Neural crest cell (in vitro differentiated cells): ENCODE results near the gene SCARB1. TPM values are rescaled to one million over a fixed set of nuclear protein-coding genes. Genes with fewer than 3 reads are reported as not detected.

Experiments used
- DNase-seq: peaks from one replicate; pipeline ENCODE4 v3.0.0; 2021; ENCODE audit warnings: low read depth, mixed read lengths, low spot score
- H3K27ac Mint-ChIP-seq: one replicate; pipeline ENCODE4 v1.8.0; 2021; ENCODE audit warnings: mild to moderate bottlenecking, mixed read lengths; ENCODE audit not compliant: unreplicated experiment
- H3K27me3 Mint-ChIP-seq: 2 replicates; pipeline ENCODE4 v1.8.0; 2021; ENCODE audit warnings: low read depth, mild to moderate bottlenecking, mixed read lengths
- H3K36me3 Mint-ChIP-seq: 2 replicates; pipeline ENCODE4 v1.8.0; 2021; ENCODE audit warnings: low read depth, mild to moderate bottlenecking, mixed read lengths
- H3K4me1 Mint-ChIP-seq: 2 replicates; pipeline ENCODE4 v1.8.0; 2021; ENCODE audit warnings: mixed read lengths
- H3K4me3 Mint-ChIP-seq: one replicate; pipeline ENCODE4 v1.8.0; 2021; ENCODE audit warnings: mild to moderate bottlenecking, mixed read lengths
- H3K9me3 Mint-ChIP-seq: 2 replicates; pipeline ENCODE4 v1.8.0; 2021; ENCODE audit warnings: mixed read lengths
- CTCF ChIP-seq: fragments of 200-600 bp; sonication (generic); conservative IDR thresholded peaks from 2 replicates; pipeline ENCODE4 v1.5.0; 2021; ENCODE audit warnings: antibody characterized with exemption, mild to moderate bottlenecking
- total RNA-seq: library from RNA; stranded (reverse); gene quantifications from 2 replicates; pipeline ENCODE4 v1.2.1, GENCODE V29; 2021

SCARB1 gene
- total RNA-seq, 1 donor from 2014 or later: 50.9 TPM

GRCh38 chr12:124862768-124863415 is 772 bp downstream of the SCARB1 start:
- no peak for TF ChIP-seq CTCF
- peak overlapping the region; percentile 90 for H3K4me3 Mint-ChIP-seq
- H3K9me3 Mint-ChIP-seq: no peaks in the 10 kb centered on the region
- H3K36me3 Mint-ChIP-seq: peaks cover 3% of the 10 kb centered on the region
- peaks cover 45% of the 10 kb centered on the region for H3K4me1 Mint-ChIP-seq
- peaks cover 9% of the 10 kb centered on the region for H3K27me3 Mint-ChIP-seq
- H3K27ac Mint-ChIP-seq: peak overlapping the region; percentile 50
- DNase-seq: no peak

GRCh38 chr12:124861898-124862676 is 1.6 kb downstream of the SCARB1 start:
- TF ChIP-seq CTCF: no peak
- peaks cover 3% of the 10 kb centered on the region for H3K36me3 Mint-ChIP-seq
- H3K9me3 Mint-ChIP-seq: no peaks in the 10 kb centered on the region
- H3K27ac Mint-ChIP-seq: no peak overlapping the region
- H3K4me1 Mint-ChIP-seq: peaks cover 47% of the 10 kb centered on the region
- H3K27me3 Mint-ChIP-seq: peaks cover 9% of the 10 kb centered on the region
- H3K4me3 Mint-ChIP-seq: peak overlapping the region; percentile 90
- no peak for DNase-seq

GRCh38 chr12:124861492-124861891 is 2.2 kb downstream of the SCARB1 start:
- no peaks in the 10 kb centered on the region for H3K9me3 Mint-ChIP-seq
- H3K27me3 Mint-ChIP-seq: peaks cover 9% of the 10 kb centered on the region
- no peak overlapping the region for H3K27ac Mint-ChIP-seq
- TF ChIP-seq CTCF: no peak
- H3K36me3 Mint-ChIP-seq: peaks cover 3% of the 10 kb centered on the region
- H3K4me3 Mint-ChIP-seq: peak overlapping the region; percentile 90
- peak; percentile 43 for DNase-seq
- peaks cover 46% of the 10 kb centered on the region for H3K4me1 Mint-ChIP-seq

GRCh38 chr12:124857921-124858461 is 5.7 kb downstream of the SCARB1 start:
- H3K4me3 Mint-ChIP-seq: no peak overlapping the region
- H3K27ac Mint-ChIP-seq: no peak overlapping the region
- TF ChIP-seq CTCF: no peak
- H3K4me1 Mint-ChIP-seq: peaks cover 66% of the 10 kb centered on the region
- H3K36me3 Mint-ChIP-seq: peaks cover 2% of the 10 kb centered on the region
- DNase-seq: no peak
- peaks cover 8% of the 10 kb centered on the region for H3K27me3 Mint-ChIP-seq
- no peaks in the 10 kb centered on the region for H3K9me3 Mint-ChIP-seq

GRCh38 chr12:124856842-124857178 is 6.9 kb downstream of the SCARB1 start:
- Mint-ChIP-seq H3K27ac (no peak overlapping the region), H3K36me3 (peaks cover 3% of the 10 kb centered on the region), H3K4me1 (peaks cover 62% of the 10 kb centered on the region), H3K4me3 (no peak overlapping the region), H3K27me3 (no peaks in the 10 kb centered on the region), H3K9me3 (no peaks in the 10 kb centered on the region)
- DNase-seq: no peak
- TF ChIP-seq CTCF: no peak
